Hindlimb muscle (tissue), 1 donor: ENCODE data around the gene ATP5MG. TPM values are rescaled to one million over a fixed set of nuclear protein-coding genes. Genes with fewer than 3 reads are reported as not detected.
"Not testable (repeated sequence)": the region's sequence is repeated elsewhere in the genome, so short reads cannot be mapped to it uniquely, and the experiment has no call there.

Experiments
- DNase-seq: peaks from one replicate; pipeline ENCODE4 v3.0.0-alpha.2; 2013
- polyA plus RNA-seq: library from polyadenylated mRNA; unstranded; fragments of 120-200 nt; gene quantifications from one replicate; pipeline ENCODE4 v1.2.1, GENCODE V29; 2013; ENCODE audit not compliant: insufficient read length

ATP5MG gene
- polyA plus RNA-seq, 1 donor = 324 TPM

DNA sequence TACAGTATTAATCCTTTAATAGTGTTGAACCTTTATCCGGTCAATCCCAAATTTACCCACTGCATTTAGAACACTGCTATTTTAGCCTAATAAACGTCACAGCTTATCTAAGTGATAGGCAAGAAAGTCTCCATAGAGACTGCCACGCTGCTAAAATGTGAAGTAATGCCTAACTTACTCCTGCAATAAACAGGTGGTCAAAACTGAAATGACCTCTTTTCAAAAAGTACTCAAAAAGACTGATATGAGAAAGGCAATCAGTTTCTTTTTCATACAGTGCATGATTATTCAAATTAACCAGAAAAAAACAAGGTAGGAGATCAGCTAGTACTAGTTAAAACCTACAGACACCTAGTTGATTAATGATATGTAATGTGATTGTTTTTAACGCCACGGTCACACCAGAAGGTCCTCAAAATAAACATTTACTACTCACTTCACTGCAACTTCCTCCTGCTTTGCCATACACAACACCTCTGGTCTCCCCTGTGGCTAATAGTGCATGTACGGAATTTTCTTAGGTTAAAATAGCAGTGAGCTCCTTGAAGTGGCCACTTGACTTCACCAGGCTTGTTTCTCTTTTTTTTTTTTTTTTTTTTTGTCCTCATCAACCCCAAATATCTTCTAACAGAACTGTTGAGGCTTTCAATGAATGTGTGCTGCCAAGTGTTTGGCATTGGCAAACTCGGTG lies 8.8 kb downstream of the ATP5MG start:
- DNase-seq = no peak

- DNase-seq = no peak
Observed at GRCh38 chr11:118411530-118411929, 10.1 kb downstream of the ATP5MG start.

- no peak for DNase-seq
Observed at GRCh38 chr11:118412921-118413320, 11.5 kb downstream of the ATP5MG start.

- no peak for DNase-seq
Observed at GRCh38 chr11:118415062-118415738, 13.8 kb downstream of the ATP5MG start.

DNA sequence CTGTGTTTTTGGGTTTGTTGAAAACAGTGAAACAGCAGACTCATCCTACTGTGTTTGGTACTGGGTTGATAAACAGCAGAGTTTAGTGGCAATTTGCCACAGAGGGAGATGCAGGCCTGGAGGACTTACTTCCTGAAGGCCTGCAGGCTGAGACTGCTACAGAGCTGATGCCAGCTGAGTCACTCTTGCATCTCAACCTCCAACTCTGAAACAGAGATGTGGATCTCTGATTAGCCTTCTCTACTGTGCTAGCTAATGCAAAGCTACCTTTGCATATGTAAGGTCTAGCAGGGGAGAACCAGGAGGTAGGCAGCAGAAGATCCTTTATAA lies 14.3 kb downstream of the ATP5MG start:
- no peak for DNase-seq

- not testable (repeated sequence) for DNase-seq
Observed at GRCh38 chr11:118416900-118417299, 15.5 kb downstream of the ATP5MG start.

DNA sequence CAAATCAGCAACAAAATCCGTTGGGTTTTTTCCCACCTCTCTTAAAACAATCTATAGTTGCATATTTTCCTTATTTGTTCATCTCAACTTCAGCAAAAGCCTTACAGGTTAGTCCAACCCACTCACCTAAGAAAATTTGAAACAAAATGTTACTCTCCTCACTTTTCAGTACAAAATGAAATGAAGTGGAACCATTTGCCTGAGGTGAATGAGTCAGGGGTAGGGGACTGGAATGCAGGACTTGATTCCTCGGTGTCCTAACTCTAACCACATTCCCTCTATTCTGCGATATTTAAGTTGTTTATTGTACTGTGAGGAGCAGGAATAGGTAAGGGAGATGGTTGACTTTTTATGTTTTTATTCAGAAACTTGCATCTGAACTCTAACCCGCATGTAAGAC lies 16.4 kb downstream of the ATP5MG start:
- DNase-seq = no peak

- no peak for DNase-seq
Observed at GRCh38 chr11:118418766-118419165, 17.4 kb downstream of the ATP5MG start.

GRCh38 chr11:118427707-118428106 lies 26.3 kb downstream of the ATP5MG start:
- DNase-seq = no peak

- DNase-seq = no peak
Observed at GRCh38 chr11:118430956-118431355, 29.6 kb downstream of the ATP5MG start.

- no peak for DNase-seq
Observed at GRCh38 chr11:118434123-118434552, 32.7 kb downstream of the ATP5MG start.

DNA sequence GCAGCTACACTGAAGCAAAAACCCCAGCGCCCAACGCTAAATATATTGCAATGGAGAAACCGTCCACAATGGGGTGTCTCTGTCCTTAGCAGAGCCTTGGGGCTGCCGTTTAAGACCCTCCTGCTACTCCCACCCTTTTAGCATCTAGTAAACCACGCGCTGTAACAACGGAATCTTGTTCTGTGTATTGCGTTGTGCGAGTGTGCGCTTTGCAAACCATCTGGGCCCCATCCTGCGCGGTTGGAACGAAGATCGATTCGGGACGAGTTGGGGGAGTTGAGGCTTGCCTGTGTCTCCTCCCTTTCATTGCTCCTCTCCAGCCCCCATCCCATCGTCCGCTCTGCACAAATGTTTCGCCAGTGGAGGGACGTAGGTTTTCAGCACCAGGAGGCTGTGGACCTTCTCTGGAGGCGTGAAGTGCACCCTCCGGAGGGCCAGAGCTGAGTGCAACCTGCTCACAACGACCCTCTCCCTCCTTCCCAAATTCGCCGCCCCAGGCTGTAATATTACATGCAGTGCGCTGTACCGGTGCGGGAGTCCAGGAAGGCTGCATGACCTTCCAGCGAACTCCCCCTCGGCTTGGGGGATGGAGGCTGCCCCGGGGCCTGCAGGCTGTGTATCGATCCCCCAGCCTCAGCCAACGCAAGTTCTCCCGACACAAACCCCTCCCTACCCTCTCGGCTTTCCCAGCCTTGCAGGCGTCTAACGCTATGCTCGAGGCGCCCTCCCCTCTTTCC lies 33.3 kb downstream of the ATP5MG start:
- peak; percentile 30 for DNase-seq

DNA sequence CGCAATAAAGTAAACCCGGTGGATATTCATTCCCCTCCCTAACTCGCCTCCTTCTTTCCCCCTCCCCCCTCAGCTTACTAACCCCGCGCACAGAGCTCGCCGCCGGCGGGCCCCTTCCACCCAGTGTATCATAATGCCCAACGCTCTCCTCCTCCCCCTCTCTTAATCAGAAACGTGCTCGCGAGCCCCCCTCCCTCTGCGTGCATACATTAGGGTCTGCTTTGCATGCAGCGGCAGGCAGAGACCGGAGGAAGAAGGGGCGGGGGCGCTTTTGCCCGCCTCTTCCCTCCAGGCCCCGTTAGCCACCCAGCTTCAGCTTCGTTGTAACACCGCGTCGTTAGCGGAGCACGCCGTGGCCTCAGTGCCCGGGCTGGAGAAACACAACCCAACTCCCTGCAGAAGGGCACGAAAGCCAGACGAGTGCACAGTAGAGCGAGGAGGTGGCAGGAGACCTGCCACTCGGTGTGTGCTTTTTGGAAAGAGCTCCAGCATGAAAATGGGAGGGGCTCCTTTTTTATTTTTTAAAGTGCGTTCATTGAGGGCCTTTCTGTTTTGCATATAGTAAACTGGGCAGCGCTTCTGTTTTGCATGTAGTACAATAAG lies 34.0 kb downstream of the ATP5MG start:
- DNase-seq = peak; percentile 49

GRCh38 chr11:118435893-118436624 lies 34.7 kb downstream of the ATP5MG start, which contains the start of gene KMT2A:
TSS of gene KMT2A (plus strand) at chr11:118436492. CDS start at chr11:118436513, 21 bp downstream.
- DNase-seq = peak; percentile 98

GRCh38 chr11:118436639-118437207 lies 35.3 kb downstream of the ATP5MG start:
- DNase-seq = peak; percentile 27

DNA sequence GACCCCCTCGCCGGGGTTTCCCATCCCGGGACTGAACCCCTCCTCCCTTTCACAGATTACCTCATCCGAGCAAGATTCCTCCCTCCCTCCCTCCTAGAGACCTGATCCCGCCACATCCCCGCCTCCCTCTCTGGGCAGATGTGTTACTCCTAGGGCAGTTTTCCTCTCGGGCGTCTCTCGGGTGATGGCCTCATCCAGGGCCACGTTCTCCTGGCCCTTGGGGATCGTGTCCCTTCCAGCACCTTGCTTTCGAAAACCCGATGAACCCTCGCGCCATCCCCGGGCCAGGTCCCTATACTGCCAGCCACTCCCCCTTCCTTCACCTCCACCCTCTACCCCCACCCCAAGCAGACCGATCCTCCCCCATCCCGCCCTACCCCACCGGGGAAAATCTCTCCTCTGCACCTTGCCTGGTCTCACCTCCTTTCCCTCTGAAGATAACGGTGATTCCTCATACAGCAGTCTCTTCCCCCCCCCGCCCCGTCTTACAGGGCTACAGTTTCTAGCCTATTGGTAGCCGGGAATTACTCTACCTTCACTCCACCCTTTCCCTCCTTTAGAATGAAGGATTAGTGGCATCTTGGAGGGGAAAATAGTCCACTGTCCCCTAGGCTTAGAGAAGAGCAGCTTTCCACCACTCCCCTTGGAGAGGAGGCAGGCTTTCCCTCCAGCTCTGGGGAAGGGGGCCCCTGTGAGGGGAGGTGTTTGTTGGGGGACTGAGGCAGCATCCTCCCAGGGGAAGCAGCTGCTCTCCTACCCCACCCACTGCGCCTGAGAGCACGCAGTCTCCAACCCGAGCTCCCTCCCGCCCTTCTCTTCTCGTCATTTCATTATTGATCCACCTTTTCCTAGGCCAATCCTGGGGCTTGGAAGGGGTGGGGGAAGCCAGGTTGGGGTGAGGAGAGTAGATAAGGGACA lies 36.1 kb downstream of the ATP5MG start:
- DNase-seq = peak; percentile 64

GRCh38 chr11:118438314-118438931 lies 37.0 kb downstream of the ATP5MG start:
- DNase-seq = peak; percentile 83

DNA sequence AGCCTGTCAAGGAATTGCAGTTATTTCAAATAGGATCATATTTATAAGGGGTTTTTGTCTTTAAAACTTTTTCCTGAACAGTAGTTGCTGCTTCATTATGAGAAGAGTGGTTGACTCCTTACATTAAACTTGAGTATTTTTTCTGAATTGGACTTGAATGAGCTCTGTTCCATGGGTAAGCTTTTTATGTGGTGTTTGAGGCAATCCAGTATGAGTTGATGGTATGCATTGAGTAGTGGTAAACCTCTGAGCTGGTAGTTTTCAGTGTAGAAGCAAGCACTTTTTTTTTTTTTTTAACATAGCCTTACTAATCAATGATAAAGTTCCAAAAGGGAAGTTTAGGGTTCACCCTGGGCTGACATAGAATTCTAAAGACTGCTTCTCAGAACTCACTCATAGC lies 38.2 kb downstream of the ATP5MG start:
- DNase-seq = no peak

DNA sequence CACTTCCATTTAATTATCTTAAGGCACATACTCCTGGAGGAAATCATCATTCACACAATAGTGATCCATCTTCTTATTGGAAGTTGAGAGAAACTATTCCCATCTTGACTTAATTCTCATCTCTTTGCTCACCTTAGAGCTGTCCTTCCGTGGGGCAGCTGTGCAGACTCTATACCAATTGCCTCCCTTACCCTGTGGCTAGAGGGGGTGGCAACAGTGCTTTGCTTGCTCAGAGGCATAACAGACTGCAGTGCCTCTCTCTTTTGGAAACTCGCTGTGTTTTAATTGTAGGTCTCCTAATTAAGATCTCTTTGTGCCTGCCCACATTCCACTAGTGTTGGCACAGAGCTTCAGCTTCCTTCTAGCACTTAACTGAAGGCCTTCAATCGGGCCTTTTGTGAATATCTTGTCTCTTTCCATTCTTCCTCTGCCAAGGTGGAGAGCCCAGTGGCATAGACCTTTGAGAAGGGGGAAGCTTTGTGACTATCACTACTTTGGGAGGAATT lies 40.4 kb downstream of the ATP5MG start:
- no peak for DNase-seq

DNA sequence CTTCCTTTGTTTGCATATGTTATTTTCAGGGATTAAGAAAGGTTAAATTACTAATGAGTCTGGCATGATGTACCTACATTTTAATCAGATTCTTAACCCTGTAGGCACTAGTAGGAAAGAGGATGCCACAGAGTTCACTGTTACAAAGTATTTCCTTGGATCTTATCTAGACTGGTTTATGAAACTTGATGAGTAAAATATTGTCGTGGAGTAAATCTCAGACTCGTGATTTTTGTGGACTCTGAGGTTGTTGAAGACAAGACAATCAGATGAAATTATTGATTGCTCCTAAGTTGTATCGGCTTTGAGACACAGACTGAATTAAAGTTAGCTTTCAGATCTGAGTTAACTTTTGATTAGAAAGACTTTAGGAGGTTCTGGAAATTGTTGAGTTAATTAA lies 40.9 kb downstream of the ATP5MG start:
- DNase-seq = no peak
